Dermis microvascular lymphatic vessel endothelial cell (primary cell): Measurements from ENCODE around the gene MYO1E. TPM values are rescaled to one million over a fixed set of nuclear protein-coding genes. Genes with fewer than 3 reads are reported as not detected.

Source experiments
- DNase-seq, 2 donors: peaks; one replicate each; pipeline versions ENCODE4 v3.0.0 to v3.0.0-alpha.2; 2010; ENCODE audit warnings: low read depth in 2 of 2
- total RNA-seq: library from RNA; depleted of rRNA; stranded (reverse); fragments of >200 nt; gene quantifications from 2 replicates; pipeline ENCODE4 v1.2.1, GENCODE V29; 2014

Gene MYO1E
- total RNA-seq, 1 donor from 2014 or later, result 21.4 TPM

- peak in 1 of 2 donors; percentile 89 for DNase-seq
Observed at GRCh38 chr15:59237119-59237855, 135.4 kb downstream of the MYO1E start.

- DNase-seq, result no peak
Observed at GRCh38 chr15:59236394-59236793, 136.3 kb downstream of the MYO1E start.

GRCh38 chr15:59232476-59232875 is 140.2 kb downstream of the MYO1E start:
- peak; percentile 50 to 97 for DNase-seq

GRCh38 chr15:59230531-59231055 is 142.1 kb downstream of the MYO1E start:
- no peak for DNase-seq

- DNase-seq, result no peak
Observed at GRCh38 chr15:59229453-59229852, 143.2 kb downstream of the MYO1E start.

- no peak for DNase-seq
Observed at GRCh38 chr15:59229015-59229414, 143.7 kb downstream of the MYO1E start.

GRCh38 chr15:59227021-59227420 is 145.7 kb downstream of the MYO1E start:
- no peak for DNase-seq

GRCh38 chr15:59224474-59224873 is 148.2 kb downstream of the MYO1E start:
- DNase-seq, result peak in 1 of 2 donors; percentile 80

GRCh38 chr15:59223736-59224135 is 148.9 kb downstream of the MYO1E start:
- no peak for DNase-seq

- no peak for DNase-seq
Observed at GRCh38 chr15:59222906-59223550, 149.6 kb downstream of the MYO1E start.

GRCh38 chr15:59221511-59222505 is 150.9 kb downstream of the MYO1E start:
- DNase-seq, result no peak

- no peak for DNase-seq
Observed at GRCh38 chr15:59218710-59219109, 154.0 kb downstream of the MYO1E start.

- DNase-seq, result peak in 1 of 2 donors; percentile 91
Observed at GRCh38 chr15:59217876-59218498, 154.7 kb downstream of the MYO1E start.

GRCh38 chr15:59216911-59217310 is 155.8 kb downstream of the MYO1E start:
- no peak for DNase-seq

- DNase-seq, result no peak
Observed at GRCh38 chr15:59210186-59210585, 162.5 kb downstream of the MYO1E start.

GRCh38 chr15:59208613-59209249 is 163.9 kb downstream of the MYO1E start:
- no peak for DNase-seq

- DNase-seq, result no peak
Observed at GRCh38 chr15:59206623-59207183, 166.0 kb downstream of the MYO1E start, which contains the start of gene LDHAL6B. LDHAL6B (plus strand) TSS chr15:59206843; CDS start chr15:59206941, 98 bp downstream.

- DNase-seq, result no peak
Observed at GRCh38 chr15:59205839-59206622, 166.6 kb downstream of the MYO1E start.

GRCh38 chr15:59203657-59204056 is 169.0 kb downstream of the MYO1E start:
- no peak for DNase-seq
